HepG2 (cell line): ENCODE data around the gene SURF1. TPM values are rescaled to one million over a fixed set of nuclear protein-coding genes. Genes with fewer than 3 reads are reported as not detected.
A peak's percentile ranks its signal among the peaks of the same experiment; 100 is the strongest.

Source experiments
- AHR ChIP-seq: IDR thresholded peaks from 2 replicates; pipeline ENCODE4 v1.6.1; 2018; ENCODE audit warnings: missing genetic modification reagents, missing compliant biosample characterization
- CHD2 ChIP-seq: IDR thresholded peaks from 2 replicates; pipeline ENCODE4 v1.6.1; 2011; ENCODE audit warnings: low read depth, low read length, improper control_type of control experiment
- FUBP1 ChIP-seq: sonication (generic); formaldehyde crosslinking; IDR thresholded peaks from 2 replicates; pipeline ENCODE4 v1.5.1; 2020; ENCODE audit warnings: missing genetic modification reagents, mild to moderate bottlenecking, borderline replicate concordance
- MAF1 ChIP-seq: sonication (generic); formaldehyde crosslinking; IDR thresholded peaks from 2 replicates; pipeline ENCODE4 v1.5.0; 2020; ENCODE audit warnings: missing genetic modification reagents, borderline replicate concordance
- NFE2L2 ChIP-seq: fragments of 150-350 bp; IDR thresholded peaks from 2 replicates; pipeline ENCODE4 v1.6.1; 2014; ENCODE audit warnings: low read length
- PRDM15 ChIP-seq: sonication (generic); formaldehyde crosslinking; IDR thresholded peaks from 2 replicates; pipeline ENCODE4 v1.4.0; 2020; ENCODE audit warnings: missing genetic modification reagents
- SPEN ChIP-seq: sonication (generic); formaldehyde crosslinking; IDR thresholded peaks from 2 replicates; pipeline ENCODE4 v1.5.1; 2020; ENCODE audit warnings: low read depth, mild to moderate bottlenecking, missing genetic modification reagents
- THAP11 ChIP-seq: IDR thresholded peaks from 2 replicates; pipeline ENCODE4 v1.6.1; 2016; ENCODE audit warnings: missing biosample characterization, missing genetic modification reagents
- ZKSCAN5 ChIP-seq: sonication (generic); formaldehyde crosslinking; IDR thresholded peaks from 2 replicates; pipeline ENCODE4 v1.5.1; 2020; ENCODE audit warnings: mild to moderate bottlenecking, missing genetic modification reagents
- ZNF138 ChIP-seq: sonication (generic); formaldehyde crosslinking; IDR thresholded peaks from 2 replicates; pipeline ENCODE4 v1.5.0; 2020; ENCODE audit warnings: mild to moderate bottlenecking, low read depth, missing genetic modification reagents
- ZNF276 ChIP-seq: sonication (generic); formaldehyde crosslinking; IDR thresholded peaks from 2 replicates; pipeline ENCODE4 v1.4.0; 2020; ENCODE audit warnings: mild to moderate bottlenecking, low read depth, missing genetic modification reagents
- ZNF713 ChIP-seq: sonication (generic); formaldehyde crosslinking; IDR thresholded peaks from 2 replicates; pipeline ENCODE4 v1.4.0; 2020; ENCODE audit warnings: mild to moderate bottlenecking, missing genetic modification reagents
- polyA plus RNA-seq, 8 experiments: library from polyadenylated mRNA; depleted of rRNA in 3 of 8; stranded (reverse) in 7 of 8; unstranded in 1 of 8; fragments of >200 nt; fragmentation: Illumina TruSeq in 4 of 8; extraction: Trizol in 4 of 8; gene quantifications; 2 replicates each; pipeline versions ENCODE4 v1.2.1 to v1.2.3, GENCODE V29; 2011 to 2016; ENCODE audit warnings: low read depth in 4 of 8, missing spikeins in 1 of 8, mixed read lengths in 1 of 8; ENCODE audit not compliant: insufficient read depth in 1 of 8
- total RNA-seq, 5 experiments: library from RNA; depleted of rRNA; stranded (reverse); fragments of >200 nt; fragmentation: Illumina TruSeq; extraction: Trizol; gene quantifications; 2 replicates each; pipeline ENCODE4 v1.2.3, GENCODE V29; 2016; ENCODE audit warnings: low read depth in 1 of 5
- TF ChIP-seq, protein P1 (sequence below): sonication (generic); formaldehyde crosslinking; IDR thresholded peaks from 2 replicates; pipeline ENCODE4 v1.4.0; 2020; ENCODE audit warnings: mild to moderate bottlenecking, missing genetic modification reagents

SURF1 gene
- total and polyA plus RNA-seq, 2 of the 13 experiments (the other 11 are each of a cell fraction or from before 2014, with no cell fraction given), result 17.8 to 40.7 TPM

DNA sequence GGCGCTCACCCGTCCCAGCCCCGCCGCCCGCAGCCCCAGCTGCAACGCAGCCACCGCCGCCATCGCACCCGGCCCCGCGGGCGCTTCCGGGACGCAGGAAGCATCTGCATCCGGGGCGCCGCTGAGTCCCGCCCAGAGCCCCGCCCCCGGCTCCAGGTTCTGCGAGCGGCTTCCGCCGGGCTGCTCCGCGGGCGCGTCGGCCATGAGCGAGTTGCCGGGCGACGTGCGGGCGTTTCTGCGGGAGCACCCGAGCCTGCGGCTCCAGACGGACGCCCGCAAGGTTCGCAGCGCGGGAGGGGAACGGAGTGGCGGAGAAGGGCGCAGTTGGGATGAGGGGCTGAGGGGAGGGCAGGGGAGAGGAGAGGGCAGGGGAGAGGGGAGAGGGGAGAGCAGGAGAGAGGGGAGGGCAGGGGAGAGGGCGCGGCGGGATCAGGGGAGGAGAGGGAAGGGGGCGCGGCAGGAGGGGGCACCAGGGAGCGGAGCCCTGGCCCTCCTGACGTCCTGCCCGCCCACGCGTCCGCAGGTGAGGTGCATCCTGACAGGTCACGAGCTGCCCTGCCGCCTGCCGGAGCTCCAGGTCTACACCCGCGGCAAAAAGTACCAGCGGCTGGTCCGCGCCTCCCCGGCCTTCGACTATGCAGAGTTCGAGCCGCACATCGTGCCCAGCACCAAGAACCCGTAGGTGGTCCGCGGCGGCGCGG, at the start of gene SURF1, which contains the start of gene SURF2 (continued):
- no peak for TF ChIP-seq NFE2L2
- TF ChIP-seq SPEN (CRISPR knock-in tag), result peak; percentile 57
- TF ChIP-seq PRDM15 (CRISPR knock-in tag), result no peak
- peak; percentile 87 for TF ChIP-seq THAP11 (CRISPR knock-in tag)
- TF ChIP-seq, protein P1, sequence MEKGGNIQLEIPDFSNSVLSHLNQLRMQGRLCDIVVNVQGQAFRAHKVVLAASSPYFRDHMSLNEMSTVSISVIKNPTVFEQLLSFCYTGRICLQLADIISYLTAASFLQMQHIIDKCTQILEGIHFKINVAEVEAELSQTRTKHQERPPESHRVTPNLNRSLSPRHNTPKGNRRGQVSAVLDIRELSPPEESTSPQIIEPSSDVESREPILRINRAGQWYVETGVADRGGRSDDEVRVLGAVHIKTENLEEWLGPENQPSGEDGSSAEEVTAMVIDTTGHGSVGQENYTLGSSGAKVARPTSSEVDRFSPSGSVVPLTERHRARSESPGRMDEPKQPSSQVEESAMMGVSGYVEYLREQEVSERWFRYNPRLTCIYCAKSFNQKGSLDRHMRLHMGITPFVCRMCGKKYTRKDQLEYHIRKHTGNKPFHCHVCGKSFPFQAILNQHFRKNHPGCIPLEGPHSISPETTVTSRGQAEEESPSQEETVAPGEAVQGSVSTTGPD (CRISPR knock-in tag), result no peak
- TF ChIP-seq ZNF276 (CRISPR knock-in tag), result no peak
- no peak for TF ChIP-seq ZKSCAN5 (CRISPR knock-in tag)
- TF ChIP-seq MAF1 (CRISPR knock-in tag), result no peak
- TF ChIP-seq AHR (CRISPR knock-in tag), result no peak
- TF ChIP-seq ZNF138 (CRISPR knock-in tag), result no peak
- no peak for TF ChIP-seq FUBP1
- no peak for TF ChIP-seq CHD2
- TF ChIP-seq ZNF713 (CRISPR knock-in tag), result no peak
